ENCODE data around the gene PAWR. TPM values are rescaled to one million over a fixed set of nuclear protein-coding genes. Genes with fewer than 3 reads are reported as not detected.

Gene PAWR
- total RNA-seq, 8 experiments from 2014 or later = 15.2 to 35.5 (median 18.6) TPM

- in situ Hi-C loops (cut with MboI; ENCODE audit: low pct_unique_long_range_greater_than_20kb in 2 of 9, low sequenced_read_pairs in 9 of 9, unreplicated experiment in 9 of 9) = no loop called here
- Histone ChIP-seq H3K4me1 (replicated peaks in 1 of 2) (peaks cover 4 to 11% of the 10 kb centered on the region in 2 donors), H3K4me3 (no peak overlapping the region), H3K27ac (no peak overlapping the region)
- WGBS, 10 experiments = no CpG with 5 or more reads among the region's 2 CpGs
- ATAC-seq (replicated peaks in 6 of 8) = peak in 6 of 8 experiments; percentile 38 to 66 (median 56)
Observed at GRCh38 chr12:79681008-79681590, 9.7 kb downstream of the PAWR start.

GRCh38 chr12:79680051-79680450, 10.7 kb downstream of the PAWR start:
- 29 to 100% (median 84%) methylated on average over 1 to 4 of the region's 4 CpGs; no CpG with 5 or more reads in 1 of the 10 experiments for WGBS, 10 experiments
- Histone ChIP-seq H3K4me1 (replicated peaks in 1 of 2) (peaks cover 3 to 11% of the 10 kb centered on the region in 2 donors), H3K27ac (no peak overlapping the region), H3K4me3 (no peak overlapping the region)
- in situ Hi-C loops (cut with MboI; ENCODE audit: low pct_unique_long_range_greater_than_20kb in 2 of 9, low sequenced_read_pairs in 9 of 9, unreplicated experiment in 9 of 9) = no loop called here
- ATAC-seq (replicated peaks in 6 of 8) = peak in 3 of 8 experiments; percentile 80 to 94 (median 91)

GRCh38 chr12:79678306-79678705, 12.5 kb downstream of the PAWR start:
- no peak for ATAC-seq (replicated peaks in 6 of 8)
- no peak overlapping the region for H3K4me3 ChIP-seq
- H3K4me1 ChIP-seq (replicated peaks in 1 of 2) = peaks cover 3 to 11% of the 10 kb centered on the region in 2 donors
- in situ Hi-C loops (cut with MboI; ENCODE audit: low pct_unique_long_range_greater_than_20kb in 2 of 9, low sequenced_read_pairs in 9 of 9, unreplicated experiment in 9 of 9) = no loop called here
- H3K27ac ChIP-seq = no peak overlapping the region

GRCh38 chr12:79677672-79678071, 13.1 kb downstream of the PAWR start:
- in situ Hi-C loops (cut with MboI; ENCODE audit: low pct_unique_long_range_greater_than_20kb in 2 of 9, low sequenced_read_pairs in 9 of 9, unreplicated experiment in 9 of 9) = no loop called here
- no peak for ATAC-seq (replicated peaks in 6 of 8)
- Histone ChIP-seq H3K27ac (no peak overlapping the region), H3K4me1 (replicated peaks in 1 of 2) (peaks cover 3 to 11% of the 10 kb centered on the region in 2 donors), H3K4me3 (no peak overlapping the region)
- 62 to 100% (median 93%) methylated on average over 1 to 2 of the region's 2 CpGs for WGBS, 10 experiments

GRCh38 chr12:79676579-79676978, 14.2 kb downstream of the PAWR start:
- H3K4me1 ChIP-seq (replicated peaks in 1 of 2) = peaks cover 3 to 11% of the 10 kb centered on the region in 2 donors
- in situ Hi-C loops (cut with MboI; ENCODE audit: low pct_unique_long_range_greater_than_20kb in 2 of 9, low sequenced_read_pairs in 9 of 9, unreplicated experiment in 9 of 9) = no loop called here
- no peak overlapping the region for H3K4me3 ChIP-seq
- H3K27ac ChIP-seq = no peak overlapping the region
- no peak for ATAC-seq (replicated peaks in 6 of 8)
- 85 to 100% (median 100%) methylated on average over 2 of the region's 2 CpGs; no CpG with 5 or more reads in 2 of the 10 experiments for WGBS, 10 experiments

- in situ Hi-C loops (cut with MboI; ENCODE audit: low pct_unique_long_range_greater_than_20kb in 2 of 9, low sequenced_read_pairs in 9 of 9, unreplicated experiment in 9 of 9) = no loop called here
- Histone ChIP-seq H3K4me3 (no peak overlapping the region), H3K4me1 (replicated peaks in 1 of 2) (peaks cover 3 to 11% of the 10 kb centered on the region in 2 donors), H3K27ac (no peak overlapping the region)
- peak in 2 of 8 experiments; percentile 89 to 95 for ATAC-seq (replicated peaks in 6 of 8)
- 18 to 100% (median 89%) methylated on average over 3 of the region's 3 CpGs; no CpG with 5 or more reads in 1 of the 10 experiments for WGBS, 10 experiments
Observed at GRCh38 chr12:79674629-79675028, 16.1 kb downstream of the PAWR start.

- in situ Hi-C loops (cut with MboI; ENCODE audit: low pct_unique_long_range_greater_than_20kb in 2 of 9, low sequenced_read_pairs in 9 of 9, unreplicated experiment in 9 of 9) = no loop called here
- H3K4me1 ChIP-seq (replicated peaks in 1 of 2) = no peaks in the 10 kb centered on the region
- 86 to 100% (median 94%) methylated on average over 1 of the region's 4 CpGs; no CpG with 5 or more reads in 6 of the 10 experiments for WGBS, 10 experiments
- H3K4me3 ChIP-seq = no peak overlapping the region
- ATAC-seq (replicated peaks in 6 of 8) = no peak
- no peak overlapping the region for H3K27ac ChIP-seq
Observed at GRCh38 chr12:79673354-79673753, 17.4 kb downstream of the PAWR start.

- no peaks in the 10 kb centered on the region for H3K4me1 ChIP-seq (replicated peaks in 1 of 2)
- WGBS, 10 experiments = 87 to 100% (median 98%) methylated on average over 1 to 4 of the region's 4 CpGs
- no peak overlapping the region for H3K4me3 ChIP-seq
- H3K27ac ChIP-seq = no peak overlapping the region
- in situ Hi-C loops (cut with MboI; ENCODE audit: low pct_unique_long_range_greater_than_20kb in 2 of 9, low sequenced_read_pairs in 9 of 9, unreplicated experiment in 9 of 9) = no loop called here
- no peak for ATAC-seq (replicated peaks in 6 of 8)
Observed at GRCh38 chr12:79668113-79668512, 22.7 kb downstream of the PAWR start.

- no peak for ATAC-seq (replicated peaks in 6 of 8)
- in situ Hi-C loops (cut with MboI; ENCODE audit: low pct_unique_long_range_greater_than_20kb in 2 of 9, low sequenced_read_pairs in 9 of 9, unreplicated experiment in 9 of 9) = no loop called here
- no peak overlapping the region for H3K4me3 ChIP-seq
- H3K27ac ChIP-seq = no peak overlapping the region
- 85 to 100% (median 97%) methylated on average over 1 to 4 of the region's 4 CpGs for WGBS, 10 experiments
- no peaks in the 10 kb centered on the region for H3K4me1 ChIP-seq (replicated peaks in 1 of 2)
Observed at GRCh38 chr12:79665212-79665887, 25.4 kb downstream of the PAWR start.

- no peaks in the 10 kb centered on the region for H3K4me1 ChIP-seq (replicated peaks in 1 of 2)
- in situ Hi-C loops (cut with MboI; ENCODE audit: low pct_unique_long_range_greater_than_20kb in 2 of 9, low sequenced_read_pairs in 9 of 9, unreplicated experiment in 9 of 9) = no loop called here
- no peak overlapping the region for H3K27ac ChIP-seq
- no peak for ATAC-seq (replicated peaks in 6 of 8)
- WGBS, 10 experiments = 78 to 100% (median 100%) methylated on average over 2 to 4 of the region's 4 CpGs; no CpG with 5 or more reads in 1 of the 10 experiments
- H3K4me3 ChIP-seq = no peak overlapping the region
Observed at GRCh38 chr12:79664518-79664917, 26.2 kb downstream of the PAWR start.

GRCh38 chr12:79662046-79662811, 28.5 kb downstream of the PAWR start:
- H3K27ac ChIP-seq = no peak overlapping the region
- in situ Hi-C loops (cut with MboI; ENCODE audit: low pct_unique_long_range_greater_than_20kb in 2 of 9, low sequenced_read_pairs in 9 of 9, unreplicated experiment in 9 of 9) = no loop called here
- 75 to 100% (median 100%) methylated on average over 1 of the region's 1 CpG; no CpG with 5 or more reads in 2 of the 10 experiments for WGBS, 10 experiments
- no peak for ATAC-seq (replicated peaks in 6 of 8)
- H3K4me1 ChIP-seq (replicated peaks in 1 of 2) = no peaks in the 10 kb centered on the region
- no peak overlapping the region for H3K4me3 ChIP-seq

GRCh38 chr12:79661629-79662028, 29.1 kb downstream of the PAWR start:
- ATAC-seq (replicated peaks in 6 of 8) = no peak
- no peak overlapping the region for H3K27ac ChIP-seq
- in situ Hi-C loops (cut with MboI; ENCODE audit: low pct_unique_long_range_greater_than_20kb in 2 of 9, low sequenced_read_pairs in 9 of 9, unreplicated experiment in 9 of 9) = no loop called here
- H3K4me3 ChIP-seq = no peak overlapping the region
- H3K4me1 ChIP-seq (replicated peaks in 1 of 2) = no peaks in the 10 kb centered on the region

- Histone ChIP-seq H3K4me1 (replicated peaks in 1 of 2) (no peaks in the 10 kb centered on the region), H3K4me3 (no peak overlapping the region), H3K27ac (no peak overlapping the region)
- 0 to 100% (median 40%) methylated on average over 1 of the region's 1 CpG; no CpG with 5 or more reads in 3 of the 10 experiments for WGBS, 10 experiments
- peak in 1 of 8 experiments; percentile 56 for ATAC-seq (replicated peaks in 6 of 8)
- in situ Hi-C loops (cut with MboI; ENCODE audit: low pct_unique_long_range_greater_than_20kb in 2 of 9, low sequenced_read_pairs in 9 of 9, unreplicated experiment in 9 of 9) = no loop called here
Observed at GRCh38 chr12:79659961-79660431, 30.8 kb downstream of the PAWR start.
